Measurements from ENCODE around the gene OCRL. TPM values are rescaled to one million over a fixed set of nuclear protein-coding genes. Genes with fewer than 3 reads are reported as not detected.
A peak's percentile ranks its signal among the peaks of the same experiment; 100 is the strongest.

OCRL gene
- total and polyA plus RNA-seq, 2 of the 13 experiments (the other 11 are each of a cell fraction or from before 2014, with no cell fraction given) = 13.4 to 32.0 TPM

GRCh38 chrX:129641469-129641868, 101.4 kb downstream of the OCRL start:
- FAIRE-seq (no peak), DNase-seq (ENCODE audit: low spot score) (no peak), ATAC-seq (no peak)
- no peak overlapping the region for H3K4me2 ChIP-seq (ENCODE audit: low read depth, low read length)
- intact Hi-C loops (cut with micrococcal nuclease; ENCODE audit: unreplicated experiment) = no loop called here
- ChIA-PET POLR2A (no interaction called here), CTCF (ENCODE audit: low intra/inter-chr PET ratio, low total read pairs) (no interaction called here)
- H3K4me1 ChIP-seq (ENCODE audit: insufficient read depth, low read length) = peaks cover 10% of the 10 kb centered on the region
- no peaks in the 10 kb centered on the region for H3K79me2 ChIP-seq (ENCODE audit: insufficient read depth, low read length)
- no peak overlapping the region for H3K9ac ChIP-seq (ENCODE audit: insufficient read depth, low read depth, low read length)
- in situ Hi-C loops (cut with HindIII; ENCODE audit: extremely low pct_ligation_motif_present, low pct_unique_long_range_greater_than_20kb) = no loop called here
- H3K9me3 ChIP-seq (ENCODE audit: low read length) = no peaks in the 10 kb centered on the region
- H4K20me1 ChIP-seq (ENCODE audit: insufficient read depth, low read length) = no peaks in the 10 kb centered on the region
- no peak overlapping the region for H2AFZ ChIP-seq (ENCODE audit: low read length)
- BruUV-seq (replicated peaks) = no TSS peak
- TF ChIP-seq ZNF564 (CRISPR knock-in tag; IDR thresholded peaks at IDR 0.05) (peak; percentile 67; the same call in 1 of the 2 replicates), ZNF550 (CRISPR knock-in tag; IDR thresholded peaks at IDR 0.05; ENCODE audit: borderline replicate concordance) (no peak), ZSCAN20 (CRISPR knock-in tag; IDR thresholded peaks at IDR 0.05; ENCODE audit: borderline replicate concordance) (no peak)
- 0% methylated on average over 2 of the region's 3 CpGs for WGBS (ENCODE audit: low lambda C conversion rate)
- no peaks in the 10 kb centered on the region; a peak in 1 of 5 replicates for H3K27me3 ChIP-seq (ENCODE audit: control insufficient read depth in 1 of 2, insufficient read depth in 2 of 2, low read length in 2 of 2)
- no peak overlapping the region for H3K4me3 ChIP-seq (replicated peaks in 1 of 3; ENCODE audit: insufficient read depth in 1 of 3, low read depth in 2 of 3, low read length in 3 of 3)
- H3K27ac ChIP-seq (ENCODE audit: extremely low read length, insufficient read depth, low read length) = no peak overlapping the region
- H3K36me3 ChIP-seq (replicated peaks in 1 of 2; ENCODE audit: control insufficient read depth in 1 of 2, insufficient read depth in 2 of 2, low read length in 2 of 2) = no peaks in the 10 kb centered on the region

- in situ Hi-C loops (cut with HindIII; ENCODE audit: extremely low pct_ligation_motif_present, low pct_unique_long_range_greater_than_20kb) = no loop called here
- H3K79me2 ChIP-seq (ENCODE audit: insufficient read depth, low read length) = no peaks in the 10 kb centered on the region
- TF ChIP-seq ZNF484 (CRISPR knock-in tag; IDR thresholded peaks at IDR 0.05; ENCODE audit: borderline replicate concordance, low read depth) (no peak), ZNF746 (CRISPR knock-in tag; IDR thresholded peaks at IDR 0.05) (no peak), KDM6A (CRISPR knock-in tag; IDR thresholded peaks at IDR 0.05; ENCODE audit: low read depth) (no peak), NFIB (CRISPR knock-in tag; IDR thresholded peaks at IDR 0.05; ENCODE audit: borderline replicate concordance) (no peak), ZNF563 (CRISPR knock-in tag; IDR thresholded peaks at IDR 0.05) (no peak), CREB1 (IDR thresholded peaks at IDR 0.05) (no peak), CREB1 (CRISPR knock-in tag; IDR thresholded peaks at IDR 0.05) (no peak), TCF7L2 (IDR thresholded peaks at IDR 0.05; ENCODE audit: low read depth, low read length) (no peak), ZNF281 (CRISPR knock-in tag; IDR thresholded peaks at IDR 0.05; ENCODE audit: borderline replicate concordance) (no peak), ZNF639 (CRISPR knock-in tag; conservative IDR thresholded peaks at IDR 0.05) (no peak), KAT7 (CRISPR knock-in tag; IDR thresholded peaks at IDR 0.05; ENCODE audit: borderline replicate concordance) (no peak), IKZF5 (CRISPR knock-in tag; IDR thresholded peaks at IDR 0.05) (no peak), MTA1 (CRISPR knock-in tag; IDR thresholded peaks at IDR 0.05; ENCODE audit: borderline replicate concordance) (no peak)
These were observed 101.9 kb downstream of the OCRL start for GRCh38 chrX:129641941-129642340.

More at GRCh38 chrX:129641941-129642340, 101.9 kb downstream of the OCRL start:
- BruUV-seq (replicated peaks) = no TSS peak
- Histone ChIP-seq H3K4me2 (ENCODE audit: low read depth, low read length) (no peak overlapping the region), H4K20me1 (ENCODE audit: insufficient read depth, low read length) (no peaks in the 10 kb centered on the region), H3K27me3 (ENCODE audit: control insufficient read depth in 1 of 2, insufficient read depth in 2 of 2, low read length in 2 of 2) (no peaks in the 10 kb centered on the region; a peak in 1 of 5 replicates), H3K4me3 (replicated peaks in 1 of 3; ENCODE audit: insufficient read depth in 1 of 3, low read depth in 2 of 3, low read length in 3 of 3) (no peak overlapping the region), H3K36me3 (replicated peaks in 1 of 2; ENCODE audit: control insufficient read depth in 1 of 2, insufficient read depth in 2 of 2, low read length in 2 of 2) (no peaks in the 10 kb centered on the region), H2AFZ (ENCODE audit: low read length) (no peak overlapping the region), H3K9me3 (ENCODE audit: low read length) (no peaks in the 10 kb centered on the region), H3K9ac (ENCODE audit: insufficient read depth, low read depth, low read length) (no peak overlapping the region), H3K27ac (ENCODE audit: extremely low read length, insufficient read depth, low read length) (no peak overlapping the region), H3K4me1 (ENCODE audit: insufficient read depth, low read length) (peaks cover 6% of the 10 kb centered on the region)
- intact Hi-C loops (cut with micrococcal nuclease; ENCODE audit: unreplicated experiment) = no loop called here
- no CpG with 5 or more reads among the region's 3 CpGs for WGBS (ENCODE audit: low lambda C conversion rate)
- FAIRE-seq = no peak
- ATAC-seq = no peak
- ChIA-PET POLR2A (no interaction called here), CTCF (ENCODE audit: low intra/inter-chr PET ratio, low total read pairs) (no interaction called here)
- DNase-seq (ENCODE audit: low spot score) = no peak

All from HepG2 (cell line).